B cell (primary cell): ENCODE data around the gene JUNB. TPM values are rescaled to one million over a fixed set of nuclear protein-coding genes. Genes with fewer than 3 reads are reported as not detected.
A peak's percentile ranks its signal among the peaks of the same experiment; 100 is the strongest.

ENCODE experiments used
- ATAC-seq: fragments of 200-7000 bp; cut with Tn5 transposase; one replicate; pipeline ENCODE4 v1.10.0; 2021; ENCODE audit warnings: low read depth, mild to moderate bottlenecking, moderate number of reproducible peaks, moderate library complexity
- CTCF ChIA-PET: fragments of 350-600 bp; sonication (Branson Sonifier 250); formaldehyde crosslinking; loops from one replicate; lab custom pipeline; 2021; ENCODE audit warnings: antibody characterized with exemption, inconsistent platforms; lab: Charles Lee
- POLR2A ChIA-PET: fragments of 350-600 bp; sonication (Branson Sonifier 250); formaldehyde crosslinking; loops from one replicate; lab custom pipeline; 2021; ENCODE audit warnings: antibody characterized with exemption; lab: Charles Lee
- DNase-seq: peaks from one replicate; pipeline ENCODE4 v3.0.0; 2013
- H2AFZ ChIP-seq: 2 replicates; pipeline ENCODE4 v1.6.1; 2012; ENCODE audit warnings: mild to moderate bottlenecking, low read depth, low read length; ENCODE audit not compliant: insufficient read depth, poor library complexity, severe bottlenecking
- H3K27ac ChIP-seq, 2 donors: 1 replicate in 1 of 2; 2 replicates in 1 of 2; pipeline ENCODE4 v1.5.1; 2012 to 2013; ENCODE audit warnings: low read length in 2 of 2, mild to moderate bottlenecking in 2 of 2, moderate library complexity in 1 of 2
- H3K27me3 ChIP-seq, 4 experiments: fragments of 200-600 bp in 1 of 4; sonication (generic) in 1 of 4; replicated peaks in 1 of 4; 1 replicate in 2 of 4; 2 replicates in 2 of 4; pipeline versions ENCODE4 v1.6.1 to v1.7.0; 2013 to 2016; ENCODE audit warnings: low read length in 3 of 4, mild to moderate bottlenecking in 2 of 4, mixed read lengths in 1 of 4, moderate library complexity in 1 of 4; ENCODE audit not compliant: insufficient read depth in 4 of 4, control insufficient read depth in 3 of 4; ENCODE audit errors: control extremely low read depth in 1 of 4
- H3K36me3 ChIP-seq, 2 experiments: replicated peaks in 1 of 2; 1 replicate in 1 of 2; 2 replicates in 1 of 2; pipeline versions ENCODE4 v1.6.1 to v1.7.1; 2013; ENCODE audit warnings: low read length in 1 of 2; ENCODE audit not compliant: insufficient read depth in 2 of 2, control insufficient read depth in 1 of 2; ENCODE audit errors: control extremely low read depth in 1 of 2, extremely low read depth in 1 of 2
- H3K4me1 ChIP-seq, 2 donors: fragments of 200-600 bp in 1 of 2; sonication (generic) in 1 of 2; 1 replicate in 1 of 2; 2 replicates in 1 of 2; pipeline versions ENCODE4 v1.5.1 to v1.6.1; 2013 to 2017; ENCODE audit warnings: low read length in 2 of 2; ENCODE audit not compliant: control insufficient read depth in 2 of 2, insufficient read depth in 2 of 2
- H3K4me2 ChIP-seq: replicated peaks from 2 replicates; pipeline ENCODE3; 2012; ENCODE audit warnings: mild to moderate bottlenecking, low read depth, low read length; ENCODE audit not compliant: poor library complexity, severe bottlenecking
- H3K4me3 ChIP-seq, 5 experiments: fragments of 200-600 bp in 1 of 5; sonication (generic) in 1 of 5; 1 replicate in 3 of 5; 2 replicates in 2 of 5; pipeline versions ENCODE4 v1.5.1 to v1.7.0; 2011 to 2016; ENCODE audit warnings: low read length in 4 of 5, mild to moderate bottlenecking in 4 of 5, low read depth in 2 of 5, control low read depth in 1 of 5, moderate library complexity in 1 of 5; ENCODE audit not compliant: insufficient read depth in 1 of 5; ENCODE audit errors: control extremely low read depth in 1 of 5, extremely low read depth in 1 of 5
- H3K79me2 ChIP-seq: fragments of 200-600 bp; sonication (generic); one replicate; pipeline ENCODE4 v1.6.0; 2016; ENCODE audit warnings: low read length; ENCODE audit not compliant: control insufficient read depth, insufficient read depth
- H3K9ac ChIP-seq: fragments of 200-600 bp; sonication (generic); 2 replicates; pipeline ENCODE4 v1.6.1; 2017; ENCODE audit warnings: mild to moderate bottlenecking, low read length, moderate library complexity
- H3K9me3 ChIP-seq, 3 donors: one replicate each; pipeline versions ENCODE4 v1.6.1 to v1.7.1; 2013; ENCODE audit warnings: low read length in 2 of 3; ENCODE audit not compliant: control insufficient read depth in 2 of 3, insufficient read depth in 1 of 3; ENCODE audit errors: control extremely low read depth in 1 of 3
- H4K20me1 ChIP-seq: 2 replicates; pipeline ENCODE4 v1.6.0; 2012; ENCODE audit warnings: mild to moderate bottlenecking, low read length; ENCODE audit not compliant: insufficient read depth, control insufficient read depth, poor library complexity, severe bottlenecking
- H3K27ac Mint-ChIP-seq: one replicate; pipeline ENCODE4 v1.8.0; 2021; ENCODE audit warnings: mixed read lengths
- H3K27me3 Mint-ChIP-seq: one replicate; pipeline ENCODE4 v1.8.0; 2021; ENCODE audit warnings: mixed read lengths
- H3K4me1 Mint-ChIP-seq: one replicate; pipeline ENCODE4 v1.8.0; 2021; ENCODE audit warnings: mixed read lengths
- H3K4me3 Mint-ChIP-seq: one replicate; pipeline ENCODE4 v1.8.0; 2021; ENCODE audit warnings: mixed read lengths
- H3K9me3 Mint-ChIP-seq: one replicate; pipeline ENCODE4 v1.8.0; 2022; ENCODE audit warnings: mixed read lengths; ENCODE audit not compliant: insufficient read depth
- CTCF ChIP-seq: fragments of 200-600 bp; IDR thresholded peaks from one replicate; pipeline ENCODE4 v1.8.0; 2022; ENCODE audit warnings: antibody characterized with exemption, mild to moderate bottlenecking
- EZH2 ChIP-seq: IDR thresholded peaks from 2 replicates; pipeline ENCODE4 v1.6.1; 2012; ENCODE audit warnings: borderline replicate concordance, low read depth, mild to moderate bottlenecking, moderate library complexity, low read length; ENCODE audit not compliant: insufficient read depth, poor library complexity, severe bottlenecking
- WGBS: methylation state at CpG from one replicate; pipeline ENCODE4 v1.1.5; 2013; ENCODE audit warnings: missing lambda C conversion rate; ENCODE audit not compliant: insufficient coverage; 5-methylcytosine and 5-hydroxymethylcytosine counted together
- intact Hi-C: fragments of 100-400 bp; cut with micrococcal nuclease; formaldehyde crosslinking; loops from one replicate; pipeline ENCODE4 v1.10.0; 2022
- polyA plus RNA-seq: library from polyadenylated mRNA; depleted of rRNA; stranded (reverse); fragments of >200 nt; gene quantifications from 2 replicates; pipeline ENCODE4 v1.2.3, GENCODE V29; 2012
- total RNA-seq, 2 donors: library from RNA; stranded (reverse); fragments of 120-200 nt in 1 of 2; gene quantifications; 1 replicate in 1 of 2; 2 replicates in 1 of 2; pipeline versions ENCODE4 v1.2.3 to v1.2.4, GENCODE V29; 2013 to 2022

Gene JUNB
- total and polyA plus RNA-seq, 2 donors (not counting 1 experiment from before 2014, with no cell fraction given) = 206 to 4,055 TPM

- Histone ChIP-seq H3K4me3 (peak overlapping the region; percentile 67 to 99 (median 97)), H2AFZ (no peak overlapping the region), H3K9me3 (no peaks in the 10 kb centered on the region), H3K4me1 (peaks cover 52 to 64% of the 10 kb centered on the region in 2 donors), H3K27me3 (no peaks in the 10 kb centered on the region), H3K36me3 (peaks cover 0 to 4% of the 10 kb centered on the region in 2 experiments), H3K27ac (peak overlapping the region; percentile 95 to 97), H3K4me2 (peak overlapping the region; percentile 91), H3K79me2 (peaks cover 20% of the 10 kb centered on the region), H4K20me1 (peaks cover 19% of the 10 kb centered on the region), H3K9ac (peak overlapping the region; percentile 86)
- peak; percentile 80 for DNase-seq
- no peaks in the 10 kb centered on the region for H3K27me3 Mint-ChIP-seq
- peak overlapping the region; percentile 99 for H3K27ac Mint-ChIP-seq
- WGBS = 1% methylated on average over 41 of the region's 46 CpGs
- no peaks in the 10 kb centered on the region for H3K9me3 Mint-ChIP-seq
- ATAC-seq = no peak
- TF ChIP-seq CTCF = no peak
- no peak for TF ChIP-seq EZH2
- ChIA-PET CTCF (interaction anchor here (1.0 to 5.0 kb wide), 3 partner anchors 12 to 29 kb away, joined by 3 to 65 read pairs (median 3); no protein-coding TSS in a partner anchor), POLR2A (interaction anchor here (0.5 to 4.5 kb wide), 7 partner anchors 12 to 1048 kb away, joined by 3 to 36 read pairs (median 4); partner anchors contain the start of gene FBXW9)
- intact Hi-C loops = loop anchor here (5.0 kb wide), 1 partner anchor 1207 kb away; no protein-coding TSS in a partner anchor
- H3K4me3 Mint-ChIP-seq = peak overlapping the region; percentile 97
- peaks cover 36% of the 10 kb centered on the region for H3K4me1 Mint-ChIP-seq
These were observed 2.0 kb upstream of the JUNB start for GRCh38 chr19:12789098-12789903.
